HG02759 (cell line): Measurements from ENCODE around the gene RAB5B.
A peak's percentile ranks its signal among the peaks of the same experiment; 100 is the strongest.

ENCODE experiments used
- ATAC-seq: cut with Tn5 transposase; IDR thresholded peaks from one replicate; pipeline ENCODE4 v1.9.1; 2021; ENCODE audit warnings: mild to moderate bottlenecking, moderate library complexity; ENCODE audit not compliant: unreplicated experiment

Gene RAB5B

GRCh38 chr12:55973599-55974307, at the start of gene RAB5B:
TSS of gene RAB5B (plus strand) at chr12:55974078. CDS start at chr12:55986961, 12,883 bp downstream.
- peak; percentile 92 for ATAC-seq

GRCh38 chr12:55925371-55925770, 48.5 kb upstream of the RAB5B start:
- no peak for ATAC-seq

GRCh38 chr12:55925870-55926737, 47.8 kb upstream of the RAB5B start:
- ATAC-seq, result peak; percentile 2

GRCh38 chr12:55926738-55927587, 46.9 kb upstream of the RAB5B start:
- peak; percentile 40 for ATAC-seq

GRCh38 chr12:55927588-55928502, 46.0 kb upstream of the RAB5B start, which contains the start of gene PYM1:
TSS of gene PYM1 (minus strand) at chr12:55927894. CDS start at chr12:55927761, 133 bp downstream.
- ATAC-seq, result peak; percentile 41

GRCh38 chr12:55929306-55929791, 44.5 kb upstream of the RAB5B start:
- ATAC-seq, result peak; percentile 46

GRCh38 chr12:55930771-55931316, 43.0 kb upstream of the RAB5B start, which contains the start of gene DGKA:
TSS of gene DGKA (plus strand) at chr12:55931162. CDS start at chr12:55936504, 5,342 bp downstream.
- no peak for ATAC-seq

GRCh38 chr12:55931317-55931779, 42.5 kb upstream of the RAB5B start:
- no peak for ATAC-seq

GRCh38 chr12:55931780-55932550, 41.9 kb upstream of the RAB5B start:
- ATAC-seq, result no peak

GRCh38 chr12:55932551-55932910, 41.3 kb upstream of the RAB5B start:
- ATAC-seq, result no peak

GRCh38 chr12:55933169-55933798, 40.6 kb upstream of the RAB5B start:
- ATAC-seq, result no peak

GRCh38 chr12:55933799-55934742, 39.8 kb upstream of the RAB5B start:
- ATAC-seq, result no peak

- ATAC-seq, result no peak
Observed at GRCh38 chr12:55934773-55935172, 39.1 kb upstream of the RAB5B start.

GRCh38 chr12:55935738-55936151, 38.1 kb upstream of the RAB5B start:
- ATAC-seq, result no peak

- ATAC-seq, result no peak
Observed at GRCh38 chr12:55937981-55938380, 35.9 kb upstream of the RAB5B start.

GRCh38 chr12:55938826-55939501, 34.9 kb upstream of the RAB5B start:
- no peak for ATAC-seq
